Transverse colon (tissue), 4 donors: ENCODE data around the gene SMARCA1. TPM values are rescaled to one million over a fixed set of nuclear protein-coding genes. Genes with fewer than 3 reads are reported as not detected.

Source experiments
- DNase-seq: peaks from one replicate; pipeline ENCODE4 v3.0.0-alpha.2; 2019
- H3K27ac ChIP-seq, 4 donors: fragments of 200-600 bp; sonication (generic); 2 replicates each; pipeline ENCODE4 v1.5.1; 2016 to 2018; ENCODE audit warnings: inconsistent platforms in 4 of 4
- H3K27me3 ChIP-seq: fragments of 200-600 bp; sonication (generic); 2 replicates; pipeline ENCODE4 v1.5.1; 2017; ENCODE audit warnings: inconsistent platforms
- H3K36me3 ChIP-seq, 4 donors: fragments of 200-600 bp; sonication (generic); 2 replicates each; pipeline ENCODE4 v1.5.1; 2017 to 2019; ENCODE audit warnings: inconsistent platforms in 4 of 4
- H3K4me1 ChIP-seq, 4 donors: fragments of 200-600 bp; sonication (generic); 2 replicates each; pipeline ENCODE4 v1.5.1; 2017 to 2020; ENCODE audit warnings: inconsistent platforms in 4 of 4
- H3K4me3 ChIP-seq, 4 donors: fragments of 200-600 bp; sonication (generic); 1 replicate in 1 of 4; 2 replicates in 3 of 4; pipeline versions ENCODE4 v1.5.1 to v1.6.1; 2017 to 2019; ENCODE audit warnings: inconsistent platforms in 4 of 4
- H3K9me3 ChIP-seq, 2 donors: fragments of 200-600 bp; sonication (generic); 2 replicates each; pipeline ENCODE4 v1.5.1; 2017 to 2019; ENCODE audit warnings: inconsistent platforms in 2 of 2
- CTCF ChIP-seq, 5 experiments: fragments of 200-600 bp in 3 of 5; fragments of 450-650 bp in 2 of 5; sonication (generic) in 3 of 5; IDR thresholded peaks; 1 replicate in 2 of 5; 2 replicates in 3 of 5; pipeline ENCODE4 v1.5.1; 2016 to 2017; ENCODE audit warnings: antibody characterized with exemption in 5 of 5, inconsistent platforms in 3 of 5, mild to moderate bottlenecking in 2 of 5, moderate library complexity in 1 of 5
- EP300 ChIP-seq: sonication (generic); formaldehyde crosslinking; IDR thresholded peaks from one replicate; pipeline ENCODE4 v1.6.1; 2017; ENCODE audit warnings: antibody characterized with exemption, low read depth
- POLR2A ChIP-seq: fragments of 450-650 bp; IDR thresholded peaks from one replicate; pipeline ENCODE4 v1.6.1; 2016; ENCODE audit warnings: antibody characterized with exemption, mild to moderate bottlenecking, moderate library complexity
- POLR2AphosphoS5 ChIP-seq, 3 donors: sonication (generic); formaldehyde crosslinking; IDR thresholded peaks; one replicate each; pipeline ENCODE4 v1.6.1; 2016; ENCODE audit warnings: antibody characterized with exemption in 3 of 3
- WGBS, 2 donors: methylation state at CpG; one replicate each; pipeline ENCODE4 v1.1.5; 2018; ENCODE audit warnings: low coverage in 1 of 2; 5-methylcytosine and 5-hydroxymethylcytosine counted together
- in situ Hi-C, 4 donors: fragments of 200-750 bp; cut with MboI; loops; one replicate each; pipeline versions ENCODE4 v1.15.0 to v1.15.1; 2017; ENCODE audit warnings: low sequenced_read_pairs in 3 of 4, low pct_ligation_motif_present in 1 of 4, low pct_unique_long_range_greater_than_20kb in 1 of 4
- intact Hi-C: fragments of 100-400 bp; cut with DNase I; formaldehyde crosslinking; loops from one replicate; pipeline ENCODE4 v1.15.1; 2023; ENCODE audit warnings: low total_unique reads
- total RNA-seq, 4 donors: library from RNA; depleted of rRNA; stranded (reverse); fragments of >200 nt; gene quantifications; one replicate each; pipeline ENCODE4 v1.1.0, GENCODE V29; 2016

The SMARCA1 gene
- total RNA-seq, 4 donors from 2014 or later = 5.9 to 16.1 (median 13.2) TPM

- Histone ChIP-seq H3K27me3 (no peaks in the 10 kb centered on the region), H3K27ac (no peak overlapping the region), H3K9me3 (no peaks in the 10 kb centered on the region), H3K4me3 (no peak overlapping the region), H3K4me1 (no peaks in the 10 kb centered on the region), H3K36me3 (no peaks in the 10 kb centered on the region)
- no peak for DNase-seq
- TF ChIP-seq EP300 (no peak), POLR2A (no peak), CTCF (IDR thresholded peaks at IDR 0.05) (no peak), POLR2AphosphoS5 (IDR thresholded peaks at IDR 0.05) (no peak)
- WGBS, 2 donors = 43 to 100% methylated on average over 1 of the region's 1 CpG
- intact Hi-C loops = no loop called here
- in situ Hi-C loops = no loop called here
Measured at GRCh38 chrX:129549124-129549523, 25.8 kb upstream of the SMARCA1 start.

GRCh38 chrX:129545408-129545807 lies 22.1 kb upstream of the SMARCA1 start:
- WGBS, 2 donors = 81% methylated on average over 1 of the region's 1 CpG; no CpG with 5 or more reads in 1 of the 2 donors
- Histone ChIP-seq H3K9me3 (no peaks in the 10 kb centered on the region), H3K4me1 (peaks cover 0 to 7% (median 0%) of the 10 kb centered on the region in 4 donors), H3K36me3 (no peaks in the 10 kb centered on the region), H3K27me3 (no peaks in the 10 kb centered on the region), H3K4me3 (no peak overlapping the region), H3K27ac (no peak overlapping the region)
- intact Hi-C loops = no loop called here
- in situ Hi-C loops = no loop called here
- DNase-seq = no peak
- TF ChIP-seq POLR2AphosphoS5 (IDR thresholded peaks at IDR 0.05) (no peak), CTCF (IDR thresholded peaks at IDR 0.05) (no peak), EP300 (no peak), POLR2A (no peak)

GRCh38 chrX:129544780-129545179 lies 21.5 kb upstream of the SMARCA1 start:
- WGBS, 2 donors = 77 to 100% methylated on average over 1 to 2 of the region's 2 CpGs
- H3K9me3 ChIP-seq = no peaks in the 10 kb centered on the region
- intact Hi-C loops = no loop called here
- H3K4me1 ChIP-seq = peaks cover 0 to 7% (median 0%) of the 10 kb centered on the region in 4 donors
- no peaks in the 10 kb centered on the region for H3K36me3 ChIP-seq
- no peak for DNase-seq
- H3K4me3 ChIP-seq = no peak overlapping the region
- H3K27me3 ChIP-seq = no peaks in the 10 kb centered on the region
- no peak overlapping the region for H3K27ac ChIP-seq
- in situ Hi-C loops = no loop called here
- TF ChIP-seq EP300 (no peak), POLR2A (no peak), CTCF (IDR thresholded peaks at IDR 0.05) (no peak), POLR2AphosphoS5 (IDR thresholded peaks at IDR 0.05) (no peak)

GRCh38 chrX:129540722-129541184 lies 17.5 kb upstream of the SMARCA1 start:
- Histone ChIP-seq H3K4me3 (peak overlapping the region; percentile 53 to 76 (median 66)), H3K27ac (peak overlapping the region; percentile 79 to 92 (median 87)), H3K4me1 (peaks cover 0 to 7% (median 0%) of the 10 kb centered on the region in 4 donors), H3K9me3 (no peaks in the 10 kb centered on the region), H3K36me3 (no peaks in the 10 kb centered on the region), H3K27me3 (no peaks in the 10 kb centered on the region)
- DNase-seq = peak; percentile 66
- TF ChIP-seq CTCF (IDR thresholded peaks at IDR 0.05) (no peak), POLR2A (peak; percentile 68), POLR2AphosphoS5 (IDR thresholded peaks at IDR 0.05) (peak in 2 of 3 donors; percentile 69 to 81)
- 48% methylated on average over 14 of the region's 14 CpGs; no CpG with 5 or more reads in 1 of the 2 donors for WGBS, 2 donors
- in situ Hi-C loops (no loop called here), intact Hi-C loops (no loop called here)
